Activated CD4-positive, CD25-positive, alpha-beta regulatory T cell treated with anti-CD3 and anti-CD28 coated beads, Interleukin-2, amount 50 U/mL, for 72 hours (primary cell): ENCODE data around the gene C22orf39.

Experiments
- DNase-seq: peaks from one replicate; pipeline ENCODE4 v3.0.0; 2021

Gene C22orf39

GRCh38 chr22:19476023-19476422 lies 28.5 kb upstream of the C22orf39 start:
- no peak for DNase-seq

GRCh38 chr22:19473578-19473977 lies 26.1 kb upstream of the C22orf39 start:
- no peak for DNase-seq

GRCh38 chr22:19472233-19472632 lies 24.7 kb upstream of the C22orf39 start:
- no peak for DNase-seq

GRCh38 chr22:19471572-19471971 lies 24.1 kb upstream of the C22orf39 start:
- no peak for DNase-seq

DNA sequence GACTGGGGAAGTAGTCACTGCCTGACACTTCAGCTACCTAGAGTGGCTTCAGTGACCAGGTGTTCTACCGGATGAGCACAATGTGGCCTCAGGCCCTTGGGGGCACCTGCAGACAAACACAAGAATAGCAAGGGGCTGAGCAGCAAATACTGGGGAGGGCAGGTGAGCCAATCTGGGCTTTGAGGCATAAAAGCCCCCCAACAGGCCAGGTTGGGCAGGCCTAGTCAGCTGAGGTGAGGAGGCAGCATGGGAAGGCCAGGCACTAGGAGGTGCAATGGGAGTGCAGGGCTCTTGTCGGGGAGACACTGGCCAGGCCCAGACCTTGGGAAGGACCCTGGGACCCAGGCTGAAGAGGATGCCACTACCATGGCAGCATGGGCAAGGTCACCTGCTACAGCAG lies 22.5 kb upstream of the C22orf39 start:
- DNase-seq, result no peak

- no peak for DNase-seq
These were observed 21.9 kb upstream of the C22orf39 start for GRCh38 chr22:19469421-19469820.

DNA sequence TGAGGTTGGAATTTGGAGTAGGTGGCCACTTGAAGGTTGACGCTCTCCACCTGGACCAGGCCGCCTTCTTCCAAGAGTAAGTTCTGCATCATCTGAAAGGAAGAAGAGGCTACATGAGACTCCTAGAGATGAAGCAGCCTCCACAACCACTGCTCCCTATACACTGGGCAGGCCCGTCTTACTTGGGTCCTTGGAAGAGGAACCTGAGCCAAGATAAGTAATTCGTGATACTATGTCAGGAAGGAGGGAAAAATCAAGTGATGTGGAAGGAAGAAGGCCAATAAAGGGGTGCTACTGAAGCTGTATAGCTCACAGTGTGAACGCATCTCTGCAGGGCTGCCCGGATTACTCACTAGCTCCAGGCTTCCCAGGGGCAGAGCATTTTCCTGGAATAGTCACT lies 20.4 kb upstream of the C22orf39 start:
- no peak for DNase-seq

GRCh38 chr22:19466848-19467752 lies 19.6 kb upstream of the C22orf39 start:
- no peak for DNase-seq

DNA sequence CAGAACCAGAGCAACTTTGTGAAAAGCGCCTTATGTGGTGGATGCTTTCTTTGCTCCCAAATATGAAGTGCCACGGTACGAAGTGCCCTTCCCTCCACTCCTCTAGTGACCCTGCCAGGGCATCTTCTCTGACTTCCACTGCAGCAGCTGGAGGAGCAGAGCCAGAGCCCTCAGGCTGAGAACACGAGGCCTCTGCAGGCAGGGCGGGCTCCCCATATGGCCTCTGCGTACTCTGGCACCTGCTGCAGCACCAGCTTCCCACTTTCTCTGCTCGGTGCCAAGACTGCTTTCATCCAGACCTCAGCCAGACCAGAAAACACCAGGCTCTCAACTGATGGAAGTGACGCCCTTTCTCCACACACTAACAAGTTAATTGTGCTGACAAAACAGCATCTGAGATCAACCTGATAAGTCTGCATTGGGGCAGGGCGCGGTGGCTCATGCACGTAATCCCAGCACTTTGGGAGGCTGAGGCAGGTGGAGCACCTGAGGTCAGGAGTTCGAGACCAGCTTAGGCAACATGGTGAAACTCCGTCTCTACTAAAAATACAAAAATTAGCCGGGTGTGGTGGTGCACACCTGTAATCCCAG lies 18.7 kb upstream of the C22orf39 start:
- no peak for DNase-seq

- no peak for DNase-seq
These were observed 17.5 kb upstream of the C22orf39 start for GRCh38 chr22:19464975-19465374.

DNA sequence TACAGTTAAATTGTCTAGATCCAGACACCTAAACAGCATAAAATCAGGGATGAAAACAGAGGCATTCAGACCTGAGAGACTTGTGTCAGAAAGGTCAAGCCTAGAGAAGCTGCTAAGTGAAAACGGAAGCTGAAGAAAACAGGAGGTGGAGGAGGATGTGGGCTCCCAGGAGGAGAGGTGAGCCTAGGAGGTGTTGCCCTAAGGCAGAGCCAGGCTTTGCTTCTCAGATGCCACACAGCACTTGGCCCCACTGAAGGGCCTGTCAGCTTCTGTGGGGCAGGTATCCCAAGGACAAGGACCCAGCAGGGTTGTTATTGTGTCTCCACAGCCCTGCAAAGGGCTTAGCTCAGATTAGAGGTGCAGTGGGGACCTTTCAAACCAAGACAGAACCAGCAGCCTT lies 17.0 kb upstream of the C22orf39 start:
- no peak for DNase-seq

- no peak for DNase-seq
These were observed 16.3 kb upstream of the C22orf39 start for GRCh38 chr22:19463491-19464469.

- DNase-seq, result no peak
These were observed 15.5 kb upstream of the C22orf39 start for GRCh38 chr22:19463008-19463407.

GRCh38 chr22:19461506-19461905 lies 14.0 kb upstream of the C22orf39 start:
- DNase-seq, result no peak

GRCh38 chr22:19460036-19460435 lies 12.5 kb upstream of the C22orf39 start:
- no peak for DNase-seq

GRCh38 chr22:19457828-19458428 lies 10.4 kb upstream of the C22orf39 start:
- DNase-seq, result no peak

DNA sequence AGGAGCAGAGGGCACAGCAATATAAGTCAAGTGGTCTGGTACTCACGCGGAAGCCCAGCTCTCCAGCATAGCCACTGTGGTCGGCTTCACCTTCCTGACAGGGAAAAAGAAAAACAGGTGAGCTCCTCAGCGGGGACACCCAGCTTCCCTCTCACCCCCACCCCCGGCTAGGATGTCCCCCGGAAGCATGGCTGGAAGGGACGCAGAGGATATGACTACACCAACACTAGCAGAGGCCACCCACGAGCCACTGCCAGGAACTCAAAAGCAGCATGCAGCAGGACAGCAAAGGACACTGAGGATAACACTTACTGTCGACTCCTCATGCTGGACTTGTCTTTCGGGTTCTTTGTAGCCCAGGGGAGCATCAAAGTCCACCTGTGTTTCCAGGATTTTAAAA lies 9.0 kb upstream of the C22orf39 start:
- DNase-seq, result no peak

GRCh38 chr22:19455585-19456370 lies 8.3 kb upstream of the C22orf39 start:
- DNase-seq, result no peak

DNA sequence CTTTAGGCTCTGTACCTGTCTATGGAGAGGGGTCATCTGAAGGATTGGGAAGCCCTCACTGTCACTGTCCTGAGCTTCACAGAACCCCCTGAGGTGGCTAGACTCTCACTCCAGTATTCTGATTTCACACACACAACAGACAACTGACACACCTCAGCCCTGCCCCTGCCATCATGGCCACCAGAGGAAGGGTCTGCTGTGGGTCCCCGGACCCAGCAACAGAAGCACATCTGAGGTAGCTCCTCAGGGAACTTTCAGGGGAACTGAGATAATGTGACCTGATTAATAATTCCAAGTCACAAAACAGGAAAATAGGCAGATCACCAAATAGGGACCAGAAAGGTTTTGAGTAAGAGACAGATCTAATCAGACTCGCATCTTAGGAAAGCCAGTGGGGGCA lies 7.5 kb upstream of the C22orf39 start:
- no peak for DNase-seq

GRCh38 chr22:19454156-19454555 lies 6.6 kb upstream of the C22orf39 start:
- no peak for DNase-seq

DNA sequence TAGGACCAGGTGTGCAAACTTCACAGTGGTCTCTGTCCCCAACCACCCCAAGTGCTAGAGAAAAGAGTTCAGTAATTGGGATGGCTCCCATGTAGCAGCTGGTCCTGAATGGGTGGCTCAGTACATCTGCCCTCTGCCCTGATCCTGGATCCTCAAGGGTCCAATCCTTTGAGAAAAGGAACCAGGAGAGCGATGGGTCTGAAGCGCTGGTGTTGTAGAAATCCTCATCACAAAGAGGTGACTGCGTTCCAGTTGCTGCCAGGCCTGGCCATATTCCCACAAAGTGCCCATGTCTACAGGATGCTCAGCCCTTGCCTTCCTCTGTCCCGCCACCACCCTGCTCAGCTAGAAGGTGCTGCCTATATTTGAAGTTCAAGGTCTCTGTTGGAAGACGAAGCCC lies 6.2 kb upstream of the C22orf39 start:
- DNase-seq, result no peak

DNA sequence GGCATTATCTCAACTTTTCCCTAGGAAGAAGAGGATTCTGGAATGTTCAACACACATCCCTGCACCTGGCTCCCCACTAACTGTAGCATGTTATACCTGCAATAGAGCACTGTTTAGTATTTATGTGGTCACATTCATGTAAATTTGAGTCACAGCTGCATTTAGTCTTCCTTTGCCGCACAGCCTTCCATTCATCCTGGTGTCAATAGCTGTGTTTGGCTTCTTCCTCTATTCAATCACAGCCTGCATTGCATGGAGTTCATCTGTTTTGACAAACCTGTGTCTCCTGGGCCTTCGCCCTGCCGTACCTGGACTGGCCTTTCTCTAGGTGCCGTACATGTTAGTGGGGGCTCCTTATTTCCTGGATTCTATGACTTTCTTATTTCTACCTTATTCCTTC lies 4.1 kb upstream of the C22orf39 start:
- no peak for DNase-seq
